AG09309 (cell line): ENCODE data around the gene SLC22A14.

ENCODE experiments used
- DNase-seq: peaks from one replicate; pipeline ENCODE4 v3.0.0-alpha.2; 2010; ENCODE audit warnings: low read depth
- H3K4me3 ChIP-seq: 2 replicates; pipeline ENCODE4 v1.5.1; 2011; ENCODE audit warnings: mild to moderate bottlenecking, low read depth, low read length, moderate library complexity; ENCODE audit not compliant: control insufficient read depth
- CTCF ChIP-seq: IDR thresholded peaks from 2 replicates; pipeline ENCODE4 v1.5.1; 2011; ENCODE audit warnings: mild to moderate bottlenecking, low read depth, low read length, inconsistent platforms; ENCODE audit not compliant: insufficient read depth, control insufficient read depth; ENCODE audit errors: missing control alignments

Gene SLC22A14

GRCh38 chr3:38260474-38260873, 21.6 kb upstream of the SLC22A14 start:
- no peak for TF ChIP-seq CTCF
- DNase-seq = no peak
- H3K4me3 ChIP-seq = no peak overlapping the region

GRCh38 chr3:38264353-38264771, 17.7 kb upstream of the SLC22A14 start:
- no peak overlapping the region for H3K4me3 ChIP-seq
- DNase-seq = no peak
- no peak for TF ChIP-seq CTCF

GRCh38 chr3:38264779-38265178, 17.3 kb upstream of the SLC22A14 start:
- TF ChIP-seq CTCF = no peak
- H3K4me3 ChIP-seq = no peak overlapping the region
- DNase-seq = no peak

GRCh38 chr3:38265604-38266307, 16.3 kb upstream of the SLC22A14 start, which contains the start of gene SLC22A13:
Gene SLC22A13 (plus strand): TSS chr3:38265812. CDS start chr3:38265861, 49 bp downstream.
- DNase-seq = no peak
- H3K4me3 ChIP-seq = no peak within 1 kb of the TSS
- no peak for TF ChIP-seq CTCF

GRCh38 chr3:38266810-38267209, 15.3 kb upstream of the SLC22A14 start:
- no peak for DNase-seq
- TF ChIP-seq CTCF = no peak
- H3K4me3 ChIP-seq = no peak overlapping the region

- H3K4me3 ChIP-seq = no peak overlapping the region
- TF ChIP-seq CTCF = no peak
- DNase-seq = no peak
Observed at GRCh38 chr3:38267662-38268061, 14.4 kb upstream of the SLC22A14 start.

GRCh38 chr3:38268087-38268486, 14.0 kb upstream of the SLC22A14 start:
- DNase-seq = no peak
- no peak for TF ChIP-seq CTCF

More at GRCh38 chr3:38268087-38268486, 14.0 kb upstream of the SLC22A14 start:
- no peak overlapping the region for H3K4me3 ChIP-seq
